A549 (cell line): Measurements from ENCODE around the gene IFFO2.

ENCODE experiments used
- CHD2 ChIP-seq: fragments of 150-350 bp; IDR thresholded peaks from 2 replicates; pipeline ENCODE4 v1.6.1; 2014; ENCODE audit warnings: low read length; ENCODE audit not compliant: partially characterized antibody
- CHD4 ChIP-seq: fragments of 200-600 bp; sonication (generic); IDR thresholded peaks from 2 replicates; pipeline ENCODE4 v1.6.1; 2016; ENCODE audit warnings: antibody characterized with exemption, mild to moderate bottlenecking, borderline replicate concordance
- CTCF ChIP-seq: fragments of >200 bp; sonication (Bioruptor Twin); formaldehyde crosslinking; IDR thresholded peaks from 3 replicates; pipeline ENCODE4 v1.5.1; 2016
- EP300 ChIP-seq, 2 experiments: fragments of >200 bp; sonication (Bioruptor Twin); formaldehyde crosslinking; IDR thresholded peaks; 2 replicates in 1 of 2; 3 replicates in 1 of 2; pipeline ENCODE4 v1.6.1; 2016 to 2017
- POLR2A ChIP-seq: IDR thresholded peaks from 2 replicates; pipeline ENCODE4 v1.6.1; 2012; ENCODE audit warnings: mild to moderate bottlenecking, low read length
- RFX5 ChIP-seq: fragments of 450-650 bp; IDR thresholded peaks from 2 replicates; pipeline ENCODE4 v1.7.1; 2014; ENCODE audit warnings: antibody characterized with exemption, mild to moderate bottlenecking, moderate library complexity
- USF2 ChIP-seq: fragments of 450-650 bp; IDR thresholded peaks from 2 replicates; pipeline ENCODE4 v1.6.1; 2014; ENCODE audit warnings: antibody characterized with exemption
- ZC3H11A ChIP-seq: fragments of 450-650 bp; IDR thresholded peaks from 2 replicates; pipeline ENCODE4 v1.6.1; 2014; ENCODE audit warnings: antibody characterized with exemption, mild to moderate bottlenecking

DNA sequence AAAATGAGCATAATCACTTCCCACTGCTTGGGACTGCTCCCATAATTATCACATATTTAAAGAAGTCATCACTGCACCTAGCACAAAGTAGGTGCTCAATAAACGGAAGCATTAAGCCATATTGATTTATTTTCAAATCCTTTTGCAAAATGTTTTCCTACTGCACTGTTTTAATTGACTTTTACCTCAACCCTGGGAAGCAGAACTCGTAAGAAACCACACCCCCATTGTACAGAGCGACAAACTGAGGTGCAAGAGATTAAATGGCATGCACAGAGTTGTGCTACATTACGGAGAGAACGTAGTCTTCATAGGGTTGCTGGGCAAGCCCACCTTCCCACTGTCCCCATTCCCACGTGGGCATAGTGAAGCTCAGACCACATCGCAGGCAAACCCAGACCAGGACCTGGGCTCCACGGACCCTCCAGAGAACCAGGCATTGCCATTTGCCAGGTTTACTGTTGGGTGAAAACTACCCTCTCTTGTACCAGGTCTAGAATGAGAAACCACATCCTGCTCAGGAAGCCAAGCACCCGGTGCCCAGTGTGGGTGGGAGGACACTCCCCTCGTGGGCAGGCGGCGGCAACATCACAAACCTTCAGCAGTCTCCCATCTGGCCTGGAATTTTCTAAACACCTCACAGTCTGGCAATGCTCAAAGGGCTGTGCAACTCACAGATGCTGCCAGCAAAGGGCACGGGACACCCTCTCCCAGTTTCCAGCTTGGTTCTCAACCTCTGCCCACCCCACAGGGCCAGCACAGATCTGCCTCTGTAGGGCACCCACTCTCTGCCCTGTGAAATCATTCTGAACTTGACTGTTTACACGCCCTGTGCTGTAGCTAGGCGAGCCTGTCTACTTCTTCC, 8.2 kb downstream of the IFFO2 start:
- no peak for TF ChIP-seq CHD4
- TF ChIP-seq ZC3H11A: no peak
- no peak for TF ChIP-seq EP300 (IDR thresholded peaks at IDR 0.05)
- no peak for TF ChIP-seq RFX5
- TF ChIP-seq CHD2: no peak
- no peak for TF ChIP-seq USF2
- TF ChIP-seq CTCF: no peak
- no peak for TF ChIP-seq POLR2A
